ENCODE results near the gene FLII. TPM values are rescaled to one million over a fixed set of nuclear protein-coding genes. Genes with fewer than 3 reads are reported as not detected.
A peak's percentile ranks its signal among the peaks of the same experiment; 100 is the strongest.

FLII gene
- total and polyA plus RNA-seq, 2 donors (not counting 3 experiments of a cell fraction or from before 2014, with no cell fraction given) = 397 to 582 TPM

DNA sequence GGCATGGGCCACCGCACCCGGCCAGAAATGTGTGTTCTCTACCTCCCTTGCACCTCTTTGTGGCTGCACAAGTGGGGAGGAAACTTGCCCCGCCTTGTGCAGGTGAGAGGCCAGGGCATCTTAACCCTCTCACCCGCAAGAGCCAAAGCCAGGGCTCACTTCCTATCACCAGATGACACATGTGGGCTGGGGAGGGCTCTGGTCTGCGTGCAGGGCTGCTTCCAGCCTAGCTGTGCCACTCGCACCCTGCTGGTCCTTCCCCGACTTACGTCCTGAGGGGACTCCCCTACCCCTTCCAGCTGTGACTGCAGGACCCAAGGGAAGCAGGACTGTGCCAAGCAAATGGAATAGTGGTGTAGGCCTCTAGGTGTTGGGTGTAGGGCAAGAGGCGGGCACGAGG is 8.8 kb upstream of the FLII start:
- no peaks in the 10 kb centered on the region for H3K9me1 ChIP-seq (replicated peaks; ENCODE audit: control insufficient read depth, extremely low read depth, insufficient read depth, low read length)
- intact Hi-C loops (cut with micrococcal nuclease) = no loop called here

DNA sequence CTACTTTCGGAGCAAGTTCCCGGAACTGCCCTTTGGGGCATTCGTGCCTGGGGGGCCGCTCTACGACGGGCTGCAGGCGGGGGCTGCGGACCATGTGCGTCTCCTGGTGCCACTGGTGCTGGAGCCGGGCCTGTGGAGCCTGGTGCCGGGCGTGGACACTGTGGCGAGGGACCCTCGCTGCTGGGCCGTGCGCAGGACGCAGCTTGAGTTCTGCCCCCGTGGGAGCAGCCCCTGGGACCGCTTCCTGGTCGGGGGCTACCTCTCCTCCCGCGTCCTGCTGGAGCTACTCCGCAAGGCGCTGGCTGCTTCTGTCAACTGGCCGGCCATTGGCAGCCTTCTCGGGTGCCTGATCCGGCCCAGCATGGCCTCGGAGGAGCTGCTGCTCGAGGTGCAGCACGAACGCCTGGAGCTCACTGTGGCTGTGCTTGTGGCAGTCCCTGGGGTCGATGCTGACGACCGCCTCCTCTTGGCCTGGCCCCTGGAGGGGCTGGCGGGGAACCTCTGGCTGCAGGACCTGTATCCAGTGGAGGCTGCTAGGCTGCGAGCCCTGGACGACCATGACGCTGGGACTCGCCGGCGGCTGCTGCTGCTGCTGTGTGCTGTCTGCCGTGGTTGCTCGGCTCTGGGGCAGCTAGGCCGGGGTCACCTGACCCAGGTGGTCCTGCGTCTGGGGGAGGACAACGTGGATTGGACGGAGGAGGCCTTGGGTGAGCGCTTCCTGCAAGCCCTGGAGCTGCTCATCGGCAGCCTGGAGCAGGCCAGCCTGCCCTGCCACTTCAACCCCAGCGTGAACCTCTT is 5.5 kb upstream of the FLII start:
- ChIA-PET CTCF (interaction anchor here (0.6 to 1.4 kb wide), 2 partner anchors 16 to 17 kb away, joined by 3 read pairs; no protein-coding TSS in a partner anchor), POLR2A (no interaction called here)
- no peak overlapping the region for H3K4me2 ChIP-seq (ENCODE audit: insufficient read depth, low read length)
- H2AFZ ChIP-seq (ENCODE audit: low read depth, low read length) = no peak overlapping the region
- H3K27me3 ChIP-seq (ENCODE audit: control insufficient read depth in 2 of 2, insufficient read depth in 2 of 2, low read length in 2 of 2) = no peaks in the 10 kb centered on the region
- no peak for FAIRE-seq
- dilution Hi-C loops (cut with MboI; ENCODE audit: extremely low pct_ligation_motif_present, low sequenced_read_pairs) (no loop called here), intact Hi-C loops (cut with micrococcal nuclease) (no loop called here)
- peaks cover 4% of the 10 kb centered on the region for H3K4me1 ChIP-seq (ENCODE audit: control insufficient read depth, extremely low read depth, insufficient read depth, low read length)
- H3K9ac ChIP-seq (replicated peaks; ENCODE audit: extremely low read depth, insufficient read depth, low read length) = no peak overlapping the region
- H3K79me2 ChIP-seq (ENCODE audit: control insufficient read depth, insufficient read depth, low read length) = no peaks in the 10 kb centered on the region
- no peaks in the 10 kb centered on the region for H3K9me3 ChIP-seq (replicated peaks; ENCODE audit: control insufficient read depth, insufficient read depth, low read length)
- no peak for DNase-seq (ENCODE audit: low read depth, low spot score)
- H4K20me1 ChIP-seq (replicated peaks; ENCODE audit: control insufficient read depth, extremely low read depth, insufficient read depth, low read length) = no peaks in the 10 kb centered on the region
- H3K9me1 ChIP-seq (replicated peaks; ENCODE audit: control insufficient read depth, extremely low read depth, insufficient read depth, low read length) = no peaks in the 10 kb centered on the region
- TF ChIP-seq JUN (IDR thresholded peaks at IDR 0.05; ENCODE audit: borderline replicate concordance, insufficient read depth, insufficient read length, low read depth) (no peak), GATA2 (IDR thresholded peaks at IDR 0.05; ENCODE audit: insufficient read depth, insufficient read length, low read depth, low read length) (no peak), POLR2AphosphoS5 (IDR thresholded peaks at IDR 0.05; ENCODE audit: insufficient read depth, low read depth, low read length) (no peak), CTCF (IDR thresholded peaks at IDR 0.05; ENCODE audit: extremely low read depth in 1 of 2, insufficient read depth in 1 of 2, low read depth in 1 of 2, low read length in 2 of 2) (no peak), POLR2A (IDR thresholded peaks at IDR 0.05; ENCODE audit: low read depth, low read length) (no peak), MYC (IDR thresholded peaks at IDR 0.05; ENCODE audit: low read depth, low read length) (no peak)
- TF ChIP-seq, protein P1, sequence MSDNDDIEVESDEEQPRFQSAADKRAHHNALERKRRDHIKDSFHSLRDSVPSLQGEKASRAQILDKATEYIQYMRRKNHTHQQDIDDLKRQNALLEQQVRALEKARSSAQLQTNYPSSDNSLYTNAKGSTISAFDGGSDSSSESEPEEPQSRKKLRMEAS (IDR thresholded peaks at IDR 0.05; ENCODE audit: insufficient read depth, insufficient read length) = no peak
- no TSS peak for BruUV-seq (replicated peaks)
- H3K36me3 ChIP-seq (ENCODE audit: control insufficient read depth in 2 of 2, extremely low read depth in 1 of 2, insufficient read depth in 2 of 2, low read length in 2 of 2) = peaks cover 2 to 20% of the 10 kb centered on the region in 2 experiments
- no peak overlapping the region for H3K27ac ChIP-seq (ENCODE audit: insufficient read depth, low read depth, low read length)
- H3K4me3 ChIP-seq (replicated peaks in 1 of 3; ENCODE audit: insufficient read depth in 1 of 3, low read depth in 1 of 3, low read length in 3 of 3) = no peak overlapping the region

More for the DNA sequence above, 8.8 kb upstream of the FLII start:
- Histone ChIP-seq H3K4me3 (replicated peaks in 1 of 3; ENCODE audit: insufficient read depth in 1 of 3, low read depth in 1 of 3, low read length in 3 of 3) (no peak overlapping the region), H3K4me2 (ENCODE audit: insufficient read depth, low read length) (no peak overlapping the region), H4K20me1 (replicated peaks; ENCODE audit: control insufficient read depth, extremely low read depth, insufficient read depth, low read length) (no peaks in the 10 kb centered on the region), H3K79me2 (ENCODE audit: control insufficient read depth, insufficient read depth, low read length) (no peaks in the 10 kb centered on the region), H3K27me3 (ENCODE audit: control insufficient read depth in 2 of 2, insufficient read depth in 2 of 2, low read length in 2 of 2) (no peaks in the 10 kb centered on the region), H2AFZ (ENCODE audit: low read depth, low read length) (no peak overlapping the region), H3K9me3 (replicated peaks; ENCODE audit: control insufficient read depth, insufficient read depth, low read length) (no peaks in the 10 kb centered on the region), H3K9ac (replicated peaks; ENCODE audit: extremely low read depth, insufficient read depth, low read length) (no peak overlapping the region), H3K4me1 (ENCODE audit: control insufficient read depth, extremely low read depth, insufficient read depth, low read length) (no peaks in the 10 kb centered on the region), H3K27ac (ENCODE audit: insufficient read depth, low read depth, low read length) (no peak overlapping the region), H3K36me3 (ENCODE audit: control insufficient read depth in 2 of 2, extremely low read depth in 1 of 2, insufficient read depth in 2 of 2, low read length in 2 of 2) (peaks cover 2 to 22% of the 10 kb centered on the region in 2 experiments)
- no TSS peak for BruUV-seq (replicated peaks)
- no peak for FAIRE-seq
- CTCF ChIA-PET = interaction anchor here (1.5 kb wide), 1 partner anchor 19 kb away, joined by 4 read pairs; no protein-coding TSS in a partner anchor
- TF ChIP-seq POLR2AphosphoS5 (IDR thresholded peaks at IDR 0.05; ENCODE audit: insufficient read depth, low read depth, low read length) (peak; percentile 31), EZH2 (IDR thresholded peaks at IDR 0.05; ENCODE audit: borderline replicate concordance, low read depth, low read length, severe bottlenecking) (no peak)
- POLR2A ChIA-PET = no interaction called here
- dilution Hi-C loops (cut with MboI; ENCODE audit: extremely low pct_ligation_motif_present, low sequenced_read_pairs) = no loop called here
- DNase-seq (ENCODE audit: low read depth, low spot score) = no peak

All from endothelial cell of umbilical vein (primary cell).